Central memory CD8-positive, alpha-beta T cell (primary cell): ENCODE measurements around the gene LYZL4.

ENCODE experiments used
- ATAC-seq: fragments of 150-1000 bp; cut with Tn5 transposase; replicated peaks from 2 replicates; pipeline ENCODE4 v1.10.0; 2022; ENCODE audit warnings: mild to moderate bottlenecking, moderate FRiP score, moderate number of reproducible peaks; ENCODE audit not compliant: poor library complexity, severe bottlenecking; ENCODE audit errors: extremely low read depth
- DNase-seq, 2 donors: peaks; one replicate each; pipeline ENCODE4 v3.0.0; 2021; ENCODE audit warnings: low spot score in 2 of 2
- H3K27ac Mint-ChIP-seq: one replicate; pipeline ENCODE4 v1.8.0; 2022; ENCODE audit warnings: low read depth, mild to moderate bottlenecking, moderate library complexity, mixed read lengths
- H3K27me3 Mint-ChIP-seq: one replicate; pipeline ENCODE4 v1.8.0; 2022; ENCODE audit warnings: mixed read lengths
- H3K36me3 Mint-ChIP-seq: one replicate; pipeline ENCODE4 v1.8.0; 2022; ENCODE audit warnings: mild to moderate bottlenecking, moderate library complexity, mixed read lengths; ENCODE audit not compliant: insufficient read depth
- H3K4me1 Mint-ChIP-seq: one replicate; pipeline ENCODE4 v1.8.0; 2022; ENCODE audit warnings: mixed read lengths
- H3K4me3 Mint-ChIP-seq: one replicate; pipeline ENCODE4 v1.8.0; 2022; ENCODE audit warnings: mild to moderate bottlenecking, moderate library complexity, mixed read lengths
- H3K9me3 Mint-ChIP-seq: one replicate; pipeline ENCODE4 v1.8.0; 2022; ENCODE audit warnings: mixed read lengths

The LYZL4 gene

DNA sequence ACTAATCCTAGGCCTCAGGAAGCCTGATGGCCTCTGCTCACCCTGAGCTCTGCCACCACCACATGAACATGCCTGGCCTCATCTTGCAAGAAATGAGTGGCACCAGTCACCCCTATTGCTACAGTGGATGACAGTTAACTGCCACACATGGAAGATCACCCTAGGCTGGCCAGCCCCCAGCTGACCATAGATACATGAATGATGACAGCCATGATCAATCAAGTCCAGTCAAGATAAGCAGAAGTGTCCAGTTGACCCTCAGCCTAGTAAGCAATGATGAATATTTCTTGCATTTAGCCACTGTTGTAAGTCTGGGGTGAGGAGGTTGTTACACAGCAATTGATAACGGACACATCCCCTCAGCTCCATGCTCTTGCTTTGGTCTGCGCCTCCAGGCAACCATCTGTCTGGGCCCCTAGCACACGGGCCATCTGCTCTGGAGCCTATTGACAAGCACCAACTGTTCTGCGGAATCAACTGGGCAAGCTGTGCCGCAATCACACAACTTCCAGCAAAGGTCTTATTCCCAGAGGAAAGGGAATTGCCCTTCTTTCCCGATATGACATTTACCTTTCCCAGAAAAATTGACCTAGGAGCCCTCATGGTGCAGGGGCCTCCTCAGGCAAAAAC, 2.2 kb upstream of the LYZL4 start:
- DNase-seq (no peak), ATAC-seq (no peak)
- Mint-ChIP-seq H3K36me3 (no peaks in the 10 kb centered on the region), H3K27me3 (peaks cover 57% of the 10 kb centered on the region), H3K4me3 (no peak overlapping the region), H3K9me3 (no peaks in the 10 kb centered on the region), H3K4me1 (no peaks in the 10 kb centered on the region), H3K27ac (no peak overlapping the region)

DNA sequence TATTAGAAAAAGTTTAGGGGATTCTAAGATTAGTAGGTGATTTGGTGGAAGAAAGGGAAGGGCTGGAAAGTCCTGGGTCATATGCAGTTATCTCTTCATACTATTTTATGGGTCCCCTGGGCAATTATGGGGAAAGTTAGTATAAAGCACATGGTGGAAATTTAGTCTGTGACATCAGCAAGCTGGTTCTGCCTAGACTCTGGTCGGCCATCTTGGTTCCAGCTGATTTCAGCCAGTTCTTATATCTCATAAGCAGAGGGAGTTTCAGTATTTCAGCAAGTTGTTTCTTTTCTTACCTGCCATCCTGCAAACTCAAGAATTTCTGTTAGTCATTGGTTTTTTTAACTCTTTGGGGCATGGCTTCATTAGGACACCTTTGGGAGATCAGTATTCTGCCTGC, 1.0 kb upstream of the LYZL4 start:
- Mint-ChIP-seq H3K27ac (no peak overlapping the region), H3K4me3 (no peak overlapping the region), H3K36me3 (no peaks in the 10 kb centered on the region), H3K9me3 (no peaks in the 10 kb centered on the region), H3K4me1 (no peaks in the 10 kb centered on the region), H3K27me3 (peaks cover 50% of the 10 kb centered on the region)
- ATAC-seq (no peak), DNase-seq (no peak)

DNA sequence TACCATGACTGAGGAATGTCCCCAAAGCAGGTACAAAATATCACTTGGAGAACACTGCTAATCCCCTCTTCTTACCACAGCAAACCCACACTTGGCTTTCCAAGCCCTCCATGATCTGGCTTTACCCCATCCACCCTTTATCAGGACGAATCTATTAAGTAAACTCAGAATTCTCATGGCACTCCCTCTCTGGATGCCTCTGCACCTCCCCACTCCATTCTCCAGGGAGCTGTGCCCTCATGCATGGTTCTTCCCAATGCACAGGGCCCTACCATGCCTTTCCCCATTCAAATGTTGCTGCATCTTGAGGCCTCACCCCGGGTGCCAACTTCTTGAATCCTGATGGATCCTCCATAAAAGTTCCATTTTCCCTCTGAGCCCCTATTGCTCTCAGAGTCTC, 2.3 kb downstream of the LYZL4 start:
- no peak for DNase-seq
- Mint-ChIP-seq H3K4me3 (no peak overlapping the region), H3K4me1 (no peaks in the 10 kb centered on the region), H3K27ac (no peak overlapping the region), H3K9me3 (no peaks in the 10 kb centered on the region), H3K27me3 (peaks cover 20% of the 10 kb centered on the region), H3K36me3 (no peaks in the 10 kb centered on the region)
- no peak for ATAC-seq

DNA sequence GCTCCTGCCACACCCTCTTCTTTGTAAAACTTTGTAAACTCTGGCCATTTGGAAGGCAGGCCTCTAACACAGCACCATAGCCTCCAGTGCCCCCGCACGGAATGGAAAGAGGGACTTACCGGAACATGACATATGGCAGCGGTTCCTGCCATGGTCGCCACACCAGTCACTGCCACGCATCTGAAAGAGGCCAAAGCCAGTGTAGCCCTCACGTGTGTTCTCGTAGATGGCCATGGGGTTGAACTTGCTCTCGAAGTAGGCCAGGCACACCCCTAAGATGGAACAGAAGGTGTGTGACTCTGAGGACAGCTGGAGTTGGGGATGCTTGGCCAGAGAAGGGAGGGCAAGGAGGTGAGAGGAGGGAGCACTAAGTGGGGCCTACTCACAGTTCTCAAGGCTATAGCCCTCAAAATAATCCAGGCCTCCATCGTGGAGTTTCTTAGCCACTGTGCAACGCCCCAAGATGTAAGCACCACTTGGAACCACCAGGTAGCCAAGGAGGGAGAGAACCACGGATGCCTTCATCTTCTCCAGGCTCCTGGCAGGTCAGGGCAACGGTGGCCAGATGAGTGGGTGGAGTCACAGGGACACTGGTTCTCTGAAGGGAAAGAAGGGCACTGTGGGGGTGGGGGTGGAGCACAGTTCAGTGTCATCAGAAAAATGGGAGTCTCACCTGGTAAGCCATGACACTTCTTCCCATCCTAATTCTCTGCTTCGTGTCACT, 3.5 kb downstream of the LYZL4 start:
- Mint-ChIP-seq H3K36me3 (no peaks in the 10 kb centered on the region), H3K4me3 (no peak overlapping the region), H3K27ac (no peak overlapping the region), H3K9me3 (no peaks in the 10 kb centered on the region), H3K27me3 (peaks cover 20% of the 10 kb centered on the region), H3K4me1 (no peaks in the 10 kb centered on the region)
- ATAC-seq, result no peak
- no peak for DNase-seq

DNA sequence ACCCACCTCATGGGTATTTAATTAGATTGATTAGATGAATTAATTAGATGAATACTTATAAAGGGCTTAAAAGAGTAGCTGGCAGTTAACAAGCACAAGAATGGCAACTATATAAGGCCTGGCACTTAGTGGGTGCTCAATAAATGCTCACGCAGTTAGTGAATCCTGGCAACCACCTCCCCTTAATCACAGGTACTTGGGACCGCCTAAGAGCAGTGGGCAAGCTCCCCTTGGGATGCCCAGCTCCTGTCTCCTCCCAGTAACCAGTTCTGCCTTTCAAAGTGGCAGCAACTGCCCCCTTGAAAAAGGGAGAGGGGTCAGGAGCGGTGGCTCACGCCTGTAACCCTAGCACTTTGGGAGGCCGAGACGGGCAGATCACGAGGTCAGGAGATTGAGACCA, 4.6 kb downstream of the LYZL4 start:
- peaks cover 20% of the 10 kb centered on the region for H3K27me3 Mint-ChIP-seq
- H3K4me1 Mint-ChIP-seq, result no peaks in the 10 kb centered on the region
- DNase-seq, result no peak
- H3K27ac Mint-ChIP-seq, result no peak overlapping the region
- H3K4me3 Mint-ChIP-seq, result no peak overlapping the region
- no peak for ATAC-seq
- no peaks in the 10 kb centered on the region for H3K36me3 Mint-ChIP-seq
- no peaks in the 10 kb centered on the region for H3K9me3 Mint-ChIP-seq

DNA sequence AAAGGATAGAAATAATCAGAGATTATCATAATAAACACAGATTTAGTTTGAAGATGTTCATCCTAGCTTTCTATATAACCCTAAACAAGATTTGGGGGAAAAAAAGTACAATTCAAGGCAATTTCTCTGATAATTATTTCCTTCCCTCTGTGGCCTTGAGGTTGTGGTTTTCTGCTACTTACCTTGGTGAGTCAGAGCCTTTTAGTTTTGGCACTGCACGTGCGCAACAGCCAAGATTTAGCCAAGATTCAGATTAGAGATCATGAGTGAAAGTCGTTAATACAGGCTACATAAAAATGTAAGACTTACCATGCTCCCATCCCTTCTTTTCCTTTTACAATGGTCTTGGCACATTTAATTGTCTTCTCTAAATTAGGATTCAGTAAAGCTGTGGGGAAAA, 6.7 kb downstream of the LYZL4 start:
- H3K9me3 Mint-ChIP-seq, result no peaks in the 10 kb centered on the region
- peaks cover 18% of the 10 kb centered on the region for H3K27me3 Mint-ChIP-seq
- H3K4me1 Mint-ChIP-seq, result no peaks in the 10 kb centered on the region
- no peak overlapping the region for H3K4me3 Mint-ChIP-seq
- DNase-seq (no peak), ATAC-seq (no peak)
- H3K36me3 Mint-ChIP-seq, result no peaks in the 10 kb centered on the region
- H3K27ac Mint-ChIP-seq, result no peak overlapping the region

DNA sequence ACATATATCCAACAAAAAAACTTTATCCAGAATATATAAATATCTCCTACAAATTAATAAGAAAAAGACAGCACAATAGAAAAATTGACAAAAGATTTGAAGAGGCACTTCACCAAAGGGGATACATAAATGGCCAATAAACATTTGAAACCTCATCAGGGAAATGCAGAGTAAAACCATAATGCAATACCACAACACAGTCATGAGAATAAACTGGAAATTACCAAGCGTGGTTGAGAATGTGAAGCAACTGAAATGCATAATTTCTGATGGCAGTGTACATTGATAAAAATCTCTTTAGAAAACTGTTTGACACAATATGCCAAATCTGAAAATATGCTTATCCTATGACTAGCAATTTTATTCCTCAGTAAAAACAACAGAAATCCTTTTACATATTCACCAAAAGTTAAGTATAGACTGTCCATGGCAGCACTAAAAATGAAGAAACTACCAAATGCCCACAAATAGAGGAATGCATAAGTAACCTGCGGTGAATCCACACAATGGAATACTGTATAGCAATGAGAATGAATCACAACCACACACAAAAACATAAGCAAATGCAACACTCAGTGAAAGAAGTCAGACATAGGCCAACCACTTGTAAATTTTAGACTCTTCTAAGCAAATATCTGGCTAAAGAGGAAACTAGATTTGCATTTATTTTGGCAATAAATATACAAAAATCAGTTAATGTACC, 7.9 kb downstream of the LYZL4 start:
- no peak for ATAC-seq
- peaks cover 12% of the 10 kb centered on the region for H3K27me3 Mint-ChIP-seq
- DNase-seq, result no peak
- no peak overlapping the region for H3K4me3 Mint-ChIP-seq
- no peaks in the 10 kb centered on the region for H3K9me3 Mint-ChIP-seq
- H3K4me1 Mint-ChIP-seq, result no peaks in the 10 kb centered on the region
- no peaks in the 10 kb centered on the region for H3K36me3 Mint-ChIP-seq
- no peak overlapping the region for H3K27ac Mint-ChIP-seq

DNA sequence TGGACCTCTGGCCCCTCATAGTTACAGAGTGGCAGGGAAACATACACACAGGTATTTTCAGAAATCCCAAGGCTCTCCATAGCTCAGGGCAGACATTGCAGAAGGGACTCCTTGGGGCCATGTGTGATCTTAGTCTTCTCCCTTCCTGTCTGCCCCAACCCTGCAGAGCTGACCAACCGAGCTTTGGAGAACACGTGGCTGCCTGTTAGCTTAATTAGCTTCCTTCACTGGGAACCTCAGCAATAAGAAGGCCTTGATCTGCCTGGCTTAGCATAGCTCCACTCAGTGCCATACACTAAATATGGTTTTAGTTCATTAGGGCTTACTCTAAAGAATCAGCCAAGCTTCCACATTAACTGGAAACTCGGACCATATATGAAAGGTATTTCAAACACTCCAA, 12.3 kb downstream of the LYZL4 start:
- no peak for DNase-seq
- no peak overlapping the region for H3K27ac Mint-ChIP-seq
- H3K4me3 Mint-ChIP-seq, result no peak overlapping the region
- H3K9me3 Mint-ChIP-seq, result no peaks in the 10 kb centered on the region
- H3K36me3 Mint-ChIP-seq, result no peaks in the 10 kb centered on the region
- ATAC-seq, result no peak
- H3K27me3 Mint-ChIP-seq, result peaks cover 25% of the 10 kb centered on the region
- no peaks in the 10 kb centered on the region for H3K4me1 Mint-ChIP-seq

DNA sequence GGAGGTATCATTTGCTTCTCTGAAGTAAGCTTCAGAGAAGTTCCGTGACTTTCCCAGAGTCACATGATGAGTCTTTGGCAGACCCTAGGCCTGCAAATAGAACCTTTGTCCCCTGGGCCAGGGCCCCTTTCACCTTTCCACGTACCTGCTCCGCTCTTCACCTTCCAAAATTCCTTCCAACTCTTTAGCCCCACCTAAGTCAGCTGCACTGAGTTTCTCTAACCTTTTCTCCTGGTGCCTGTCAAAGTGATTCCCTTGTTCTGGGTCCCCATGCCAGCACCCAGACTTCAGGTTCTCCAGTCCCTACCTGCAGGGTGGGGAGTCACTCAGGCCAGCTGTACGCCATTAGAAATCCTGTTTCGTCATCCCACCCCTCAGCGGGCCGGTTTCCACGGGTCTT, 12.8 kb downstream of the LYZL4 start:
- no peak for DNase-seq
- Mint-ChIP-seq H3K4me1 (no peaks in the 10 kb centered on the region), H3K27me3 (peaks cover 25% of the 10 kb centered on the region), H3K27ac (no peak overlapping the region), H3K4me3 (no peak overlapping the region), H3K9me3 (no peaks in the 10 kb centered on the region), H3K36me3 (no peaks in the 10 kb centered on the region)
- ATAC-seq, result no peak

DNA sequence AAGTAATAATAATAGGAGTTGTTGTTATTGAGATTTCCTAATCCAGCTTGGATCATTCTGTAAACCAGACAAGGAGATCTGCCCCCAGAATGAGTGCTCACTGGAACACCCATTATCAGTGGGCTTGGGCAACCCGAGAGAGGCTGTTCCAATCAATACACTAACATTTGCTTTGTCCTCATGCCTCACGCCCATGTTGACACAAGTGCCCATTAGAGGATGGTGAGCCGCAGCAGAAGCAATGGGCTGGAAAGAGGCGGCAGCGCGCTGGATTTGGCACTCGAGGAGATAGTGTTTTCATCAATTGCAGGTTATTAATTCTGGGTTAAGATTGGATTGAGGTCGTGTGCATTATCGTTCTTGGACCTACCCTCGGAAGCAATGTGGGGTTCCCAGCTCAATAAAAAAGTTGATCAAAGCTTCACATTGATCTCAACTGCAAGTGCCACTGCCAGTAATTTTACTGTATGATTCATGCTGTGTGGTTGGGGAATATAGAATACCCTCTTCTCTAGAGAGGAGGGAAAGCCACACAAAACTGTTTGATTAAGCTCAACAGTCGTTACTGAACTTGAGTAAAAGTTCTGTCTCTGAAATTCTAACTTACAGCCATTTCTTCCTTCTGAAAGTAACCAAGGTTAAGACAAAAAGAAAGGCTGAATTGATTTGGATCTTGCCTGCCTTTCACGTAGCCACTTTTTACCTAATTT, 15.7 kb downstream of the LYZL4 start:
- Mint-ChIP-seq H3K27ac (no peak overlapping the region), H3K4me3 (no peak overlapping the region)

DNA sequence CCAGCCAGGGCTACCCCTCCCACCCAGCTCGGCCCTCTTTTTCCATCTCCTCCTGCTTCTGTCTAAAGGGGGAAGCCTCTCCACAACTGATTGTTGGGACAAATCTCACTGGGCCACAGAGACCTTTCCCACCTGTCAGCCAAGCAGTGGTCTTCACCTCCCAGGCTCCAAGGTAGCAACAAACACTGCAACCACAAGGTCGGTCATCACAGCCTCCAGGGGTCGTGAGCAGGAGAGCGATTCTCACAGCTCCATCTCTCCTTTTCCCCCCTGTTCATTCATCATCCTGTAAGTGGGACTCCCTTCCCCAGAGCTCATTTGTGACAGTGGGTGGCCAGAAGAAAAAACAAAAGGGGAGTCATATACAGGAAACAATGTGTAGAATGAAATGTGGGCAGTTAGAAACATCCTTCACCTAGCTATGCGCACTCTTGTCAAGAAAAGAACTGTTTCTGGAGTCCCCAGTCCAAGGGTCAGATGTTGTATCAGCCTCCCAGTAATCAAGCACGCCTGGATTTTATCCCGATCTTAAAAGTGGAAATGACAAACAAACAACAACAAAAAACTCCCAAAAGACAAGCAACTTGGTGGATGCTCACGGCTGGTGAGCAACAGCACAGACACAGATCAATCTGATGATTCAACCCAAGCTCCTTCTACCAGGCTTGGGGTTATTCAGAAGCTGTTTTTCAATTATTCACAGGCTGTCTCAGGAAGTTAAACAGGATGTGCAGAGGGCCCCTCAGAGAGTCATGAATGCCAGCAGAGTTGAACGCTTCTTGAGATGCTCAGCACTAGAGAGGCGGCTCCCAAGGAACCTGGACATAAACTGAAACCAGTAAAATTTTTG, 22.4 kb downstream of the LYZL4 start:
- Mint-ChIP-seq H3K9me3 (no peaks in the 10 kb centered on the region), H3K27ac (peak overlapping the region; percentile 42), H3K27me3 (peaks cover 25% of the 10 kb centered on the region), H3K4me3 (peak overlapping the region; percentile 21), H3K4me1 (peaks cover 11% of the 10 kb centered on the region), H3K36me3 (no peaks in the 10 kb centered on the region)
- ATAC-seq, result peak; percentile 60
- DNase-seq, result no peak

More for the DNA sequence above, 15.7 kb downstream of the LYZL4 start:
- H3K27me3 Mint-ChIP-seq, result peaks cover 30% of the 10 kb centered on the region
- no peaks in the 10 kb centered on the region for H3K9me3 Mint-ChIP-seq
- ATAC-seq, result no peak
- no peaks in the 10 kb centered on the region for H3K36me3 Mint-ChIP-seq
- no peaks in the 10 kb centered on the region for H3K4me1 Mint-ChIP-seq
- DNase-seq, result no peak

DNA sequence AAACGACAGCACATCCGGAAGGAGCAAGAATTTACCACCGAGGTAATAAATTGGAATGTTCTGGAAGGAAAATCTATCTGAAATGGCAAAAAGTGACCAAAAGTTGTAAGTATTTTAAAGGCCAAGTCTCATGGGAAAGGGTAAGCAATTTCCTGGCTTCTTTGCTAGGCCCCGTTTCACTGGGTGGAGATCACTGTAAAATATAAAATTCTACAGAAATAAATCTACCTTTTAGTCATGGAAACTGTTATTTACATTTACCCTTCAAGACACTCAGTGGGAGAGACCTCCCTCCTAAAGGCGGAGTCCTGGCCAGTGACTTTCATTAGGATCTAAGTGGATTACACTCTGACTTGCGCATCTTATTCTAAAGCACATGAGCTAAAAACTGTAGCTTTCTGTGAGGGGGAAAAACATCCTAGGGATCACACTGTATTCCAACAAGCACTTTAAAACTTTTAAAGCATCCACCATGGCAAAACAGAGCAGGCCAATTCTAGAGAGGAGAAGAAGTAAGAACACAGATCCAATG, 28.8 kb downstream of the LYZL4 start:
- ATAC-seq (no peak), DNase-seq (no peak)
- H3K9me3 Mint-ChIP-seq, result no peaks in the 10 kb centered on the region
- no peaks in the 10 kb centered on the region for H3K27me3 Mint-ChIP-seq
- H3K4me3 Mint-ChIP-seq, result no peak overlapping the region
- no peaks in the 10 kb centered on the region for H3K4me1 Mint-ChIP-seq
- H3K36me3 Mint-ChIP-seq, result peaks cover 2% of the 10 kb centered on the region
- H3K27ac Mint-ChIP-seq, result no peak overlapping the region
